Measurements from ENCODE around the gene SRD5A3.

Gene SRD5A3

GRCh38 chr4:55416176-55416575, 70.1 kb downstream of the SRD5A3 start:
- Histone ChIP-seq H3K4me1 (ENCODE audit: insufficient read depth, poor library complexity, severe bottlenecking) (no peaks in the 10 kb centered on the region), H3K36me3 (ENCODE audit: low read depth) (peaks cover 88% of the 10 kb centered on the region), H3K4me3 (ENCODE audit: severe bottlenecking) (no peak overlapping the region), H3K27ac (ENCODE audit: poor library complexity, severe bottlenecking) (no peak overlapping the region), H3K27me3 (ENCODE audit: insufficient read depth, poor library complexity, severe bottlenecking) (no peaks in the 10 kb centered on the region), H3K9me3 (ENCODE audit: severe bottlenecking) (no peaks in the 10 kb centered on the region)
- DNase-seq (ENCODE audit: low spot score), result no peak
- ATAC-seq (ENCODE audit: low read depth), result no peak
- TF ChIP-seq CTCF (IDR thresholded peaks at IDR 0.05; ENCODE audit: poor library complexity, severe bottlenecking), result no peak

All from RWPE2 (cell line).